COLO668 (cell line): ENCODE results near the gene SLC24A4.

Experiments used
- DNase-seq: peaks from one replicate; lab custom pipeline; 2025; ENCODE audit not compliant: unreplicated experiment; lab: John Stamatoyannopoulos, UW

Gene SLC24A4

GRCh38 chr14:92514844-92515514 lies 192.0 kb downstream of the SLC24A4 start:
- DNase-seq: no peak

GRCh38 chr14:92515546-92516343 lies 192.8 kb downstream of the SLC24A4 start:
- no peak for DNase-seq

GRCh38 chr14:92516344-92516965 lies 193.5 kb downstream of the SLC24A4 start:
- DNase-seq: no peak

- no peak for DNase-seq
These were observed 194.1 kb downstream of the SLC24A4 start for GRCh38 chr14:92516966-92517506.

- no peak for DNase-seq
These were observed 194.8 kb downstream of the SLC24A4 start for GRCh38 chr14:92517761-92518160.

- DNase-seq: no peak
These were observed 196.5 kb downstream of the SLC24A4 start for GRCh38 chr14:92519246-92520101.

- DNase-seq: no peak
These were observed 197.4 kb downstream of the SLC24A4 start for GRCh38 chr14:92520102-92521057.

- no peak for DNase-seq
These were observed 198.1 kb downstream of the SLC24A4 start for GRCh38 chr14:92521058-92521415.

- DNase-seq: no peak
These were observed 200.8 kb downstream of the SLC24A4 start for GRCh38 chr14:92523752-92524151.

GRCh38 chr14:92524602-92525185 lies 201.7 kb downstream of the SLC24A4 start:
- no peak for DNase-seq

GRCh38 chr14:92525322-92526095 lies 202.5 kb downstream of the SLC24A4 start:
- no peak for DNase-seq

- no peak for DNase-seq
These were observed 204.8 kb downstream of the SLC24A4 start for GRCh38 chr14:92527721-92528120.

GRCh38 chr14:92528486-92529100 lies 205.6 kb downstream of the SLC24A4 start:
- no peak for DNase-seq

GRCh38 chr14:92529903-92530302 lies 206.9 kb downstream of the SLC24A4 start:
- DNase-seq: no peak

GRCh38 chr14:92531106-92531873 lies 208.3 kb downstream of the SLC24A4 start:
- DNase-seq: no peak

- no peak for DNase-seq
These were observed 209.7 kb downstream of the SLC24A4 start for GRCh38 chr14:92532490-92533163.
